Stimulated activated CD8-positive, alpha-beta memory T cell treated with anti-CD3 and anti-CD28 coated beads, Interleukin-15, amount 100 ng/mL, for 24 hours (primary cell): ENCODE results near the gene PARD3B.

Experiments used
- DNase-seq: peaks from one replicate; pipeline ENCODE4 v3.0.0-alpha.2; 2020; ENCODE audit warnings: low read depth

Gene PARD3B

DNA sequence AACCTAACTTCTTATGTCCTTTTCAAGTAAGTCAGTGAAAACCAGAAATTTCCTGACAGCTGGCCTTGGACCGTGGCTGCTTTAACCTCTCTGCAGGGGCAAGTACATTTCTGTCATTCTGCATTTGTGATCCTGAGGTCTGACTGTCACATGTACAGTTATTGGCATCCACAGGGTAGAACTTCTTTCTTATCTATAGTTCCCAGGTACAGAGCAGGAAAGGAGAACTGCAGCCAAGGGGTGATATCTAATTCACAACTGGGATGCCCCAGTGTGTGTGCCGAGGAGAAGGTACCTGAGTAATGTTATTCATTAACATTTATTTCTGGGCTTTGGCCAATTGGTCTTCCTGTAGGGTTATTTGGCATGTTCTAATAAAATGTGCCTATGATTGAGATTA is 468.9 kb downstream of the PARD3B start:
- DNase-seq, result no peak

GRCh38 chr2:205017381-205017780 is 472.1 kb downstream of the PARD3B start:
- DNase-seq, result no peak

DNA sequence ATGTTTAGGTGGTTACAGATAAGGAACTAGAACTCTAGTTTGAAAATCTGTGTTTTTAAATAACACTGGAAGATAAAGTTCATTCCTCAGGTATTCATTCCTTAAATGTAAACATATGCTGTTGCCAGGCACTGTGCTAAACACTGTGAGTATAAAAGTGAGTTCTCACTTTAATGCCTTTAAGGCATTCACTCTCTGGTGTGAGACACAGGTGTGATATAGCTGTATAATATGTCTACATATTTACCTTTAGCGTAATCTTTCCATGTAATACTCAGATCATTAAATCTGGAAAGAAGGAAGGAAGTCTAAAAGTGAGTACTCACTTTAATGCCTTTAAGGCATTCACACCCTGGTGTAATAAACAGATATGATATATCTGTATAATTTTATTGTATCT is 472.6 kb downstream of the PARD3B start:
- no peak for DNase-seq

- DNase-seq, result no peak
These were observed 475.4 kb downstream of the PARD3B start for GRCh38 chr2:205020673-205021072.

GRCh38 chr2:205022841-205023240 is 477.6 kb downstream of the PARD3B start:
- DNase-seq, result no peak

DNA sequence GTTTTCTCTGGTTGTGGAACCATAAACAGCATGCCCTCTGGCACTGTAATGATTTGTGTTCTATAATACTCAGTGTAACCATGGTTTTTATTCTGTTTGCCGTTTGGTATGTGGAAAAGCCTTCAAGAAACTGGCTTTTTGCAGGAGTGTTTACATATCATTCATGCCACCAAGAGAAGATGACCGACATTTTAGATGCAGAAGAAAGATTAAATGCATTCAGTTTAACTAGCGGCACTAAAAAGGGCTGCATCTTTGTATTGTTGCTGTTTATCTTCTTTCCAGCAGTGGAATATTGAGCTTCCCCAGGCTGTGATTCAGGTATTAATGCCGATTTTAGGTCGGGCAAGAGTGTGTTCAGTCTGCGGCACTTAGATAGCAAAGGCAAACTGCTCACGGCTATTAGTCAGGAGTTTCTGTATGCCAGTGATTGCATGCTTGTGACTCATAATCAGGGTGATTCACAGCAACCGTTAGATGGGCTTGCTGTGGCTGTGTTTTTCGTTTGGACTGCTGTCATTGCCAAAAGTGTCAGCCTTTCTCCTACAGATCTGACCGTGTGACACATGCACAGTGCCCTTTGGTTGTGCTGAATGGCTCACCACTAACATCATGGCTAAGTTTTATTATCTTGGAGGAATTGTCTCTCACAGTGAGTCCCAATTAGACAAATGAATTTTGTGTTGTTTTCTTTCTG is 479.7 kb downstream of the PARD3B start:
- DNase-seq, result no peak

GRCh38 chr2:205025580-205026240 is 480.4 kb downstream of the PARD3B start:
- no peak for DNase-seq

- DNase-seq, result no peak
These were observed 485.4 kb downstream of the PARD3B start for GRCh38 chr2:205030695-205031094.

DNA sequence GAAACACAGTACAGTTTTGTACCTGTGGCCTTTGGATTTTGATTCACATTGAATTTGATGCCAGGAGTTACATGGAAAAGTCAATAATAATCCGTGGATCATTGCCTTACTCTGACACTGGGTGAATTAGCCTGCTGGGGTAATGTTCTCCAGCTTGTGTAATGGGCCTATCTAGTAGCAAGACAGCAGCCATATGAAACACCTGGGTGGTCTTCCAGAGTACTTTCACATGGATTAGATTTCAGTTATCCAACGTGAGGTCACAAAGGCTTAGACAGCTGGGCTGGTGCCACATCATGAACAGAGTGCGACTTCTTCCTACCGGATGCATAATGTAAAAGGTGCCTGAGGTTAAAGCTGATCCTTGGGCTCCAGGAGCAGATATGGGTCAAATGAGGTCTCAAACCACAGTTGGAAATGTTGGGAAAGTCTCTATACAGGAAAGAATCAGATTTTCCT is 486.8 kb downstream of the PARD3B start:
- no peak for DNase-seq

DNA sequence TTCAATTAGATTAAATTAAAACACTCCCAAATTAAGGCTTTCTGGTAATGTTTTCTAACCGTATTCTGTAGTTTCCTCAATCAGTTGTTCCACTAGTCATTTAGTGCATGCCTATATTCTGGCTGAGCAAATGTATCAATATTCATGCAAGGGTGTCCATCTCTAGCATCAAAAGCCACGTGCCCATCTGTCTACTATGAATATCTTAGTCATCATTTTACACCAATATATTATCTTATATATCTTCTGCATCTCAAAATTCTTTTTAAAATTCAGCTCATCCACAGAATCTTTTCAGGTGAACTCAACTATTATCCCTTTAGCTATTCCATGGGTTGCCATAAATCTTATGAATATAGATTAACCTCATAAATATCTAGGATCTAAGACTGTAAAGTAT is 488.2 kb downstream of the PARD3B start:
- DNase-seq, result no peak

- DNase-seq, result no peak
These were observed 488.8 kb downstream of the PARD3B start for GRCh38 chr2:205034034-205034433.

- DNase-seq, result no peak
These were observed 495.0 kb downstream of the PARD3B start for GRCh38 chr2:205040323-205040722.

DNA sequence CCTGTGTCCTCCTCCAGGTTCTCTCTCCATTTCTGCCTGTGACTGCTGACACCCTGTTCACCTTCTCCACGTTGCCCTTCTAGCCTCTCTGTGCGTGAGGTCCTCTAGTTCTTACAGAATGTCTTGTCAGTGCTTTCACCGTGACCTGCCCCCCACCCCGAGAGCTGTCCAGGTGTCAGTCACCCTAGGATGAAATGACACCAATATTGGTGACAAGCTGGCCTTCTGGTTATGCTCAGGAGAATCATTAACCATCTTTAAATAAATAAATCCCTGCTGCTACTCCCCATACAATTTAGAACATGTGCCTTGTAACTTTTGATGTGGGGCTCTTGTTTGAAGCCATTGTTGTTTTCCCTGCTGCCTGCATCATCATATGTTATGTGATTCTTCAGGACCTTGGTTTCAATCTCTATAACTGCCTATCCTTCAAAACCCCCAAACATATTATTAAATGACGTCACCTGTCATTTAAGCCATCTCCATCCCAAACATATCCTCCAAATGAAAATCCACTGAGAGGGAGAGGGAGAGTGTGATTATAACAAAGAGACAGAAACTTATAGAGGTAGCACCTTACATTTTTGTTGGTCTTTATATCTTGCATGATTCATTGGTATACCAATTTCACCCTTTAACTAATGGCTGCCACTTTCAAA is 496.3 kb downstream of the PARD3B start:
- no peak for DNase-seq

GRCh38 chr2:205043285-205043684 is 498.0 kb downstream of the PARD3B start:
- no peak for DNase-seq

GRCh38 chr2:205045706-205046105 is 500.4 kb downstream of the PARD3B start:
- no peak for DNase-seq

- DNase-seq, result no peak
These were observed 502.1 kb downstream of the PARD3B start for GRCh38 chr2:205047273-205047839.

DNA sequence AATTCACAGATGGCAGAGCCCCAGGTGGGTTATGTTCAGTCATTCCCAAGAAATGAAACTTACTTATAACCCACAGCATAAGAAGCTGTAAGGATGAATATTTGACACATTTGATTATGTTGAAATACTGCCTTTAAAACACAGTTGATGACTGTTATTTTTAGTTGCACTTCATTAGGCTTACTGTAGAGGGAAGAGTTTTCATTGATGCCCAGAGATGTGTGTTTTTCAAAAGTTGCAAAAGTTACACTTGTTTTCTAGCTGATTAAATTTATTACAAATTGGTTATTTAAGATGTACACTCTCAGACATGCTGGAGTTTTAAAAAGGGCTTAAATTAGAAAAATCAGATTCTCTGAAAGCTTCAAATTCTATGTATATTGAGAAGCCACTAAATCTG is 506.1 kb downstream of the PARD3B start:
- no peak for DNase-seq

DNA sequence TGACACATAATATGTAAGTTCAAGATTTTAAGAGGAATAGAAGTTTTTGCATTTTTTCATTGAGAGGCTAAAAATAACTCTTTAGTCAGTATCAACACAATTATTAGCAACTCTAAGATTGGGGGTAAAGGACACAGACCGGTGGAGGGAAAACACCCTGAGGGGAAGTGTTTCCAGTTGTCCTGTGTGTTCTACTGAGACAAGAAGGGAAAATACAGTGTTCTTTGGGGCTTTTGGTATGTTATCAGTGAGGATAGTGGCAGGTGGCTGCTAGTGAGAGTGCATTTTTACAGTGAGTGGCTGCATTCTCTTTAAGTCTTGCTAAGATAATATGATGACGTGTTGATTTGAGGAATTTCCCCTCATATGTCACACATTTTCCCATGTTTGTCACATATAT is 507.5 kb downstream of the PARD3B start:
- DNase-seq, result no peak

- DNase-seq, result no peak
These were observed 508.6 kb downstream of the PARD3B start for GRCh38 chr2:205053827-205054410.

- DNase-seq, result no peak
These were observed 509.5 kb downstream of the PARD3B start for GRCh38 chr2:205054789-205055188.

DNA sequence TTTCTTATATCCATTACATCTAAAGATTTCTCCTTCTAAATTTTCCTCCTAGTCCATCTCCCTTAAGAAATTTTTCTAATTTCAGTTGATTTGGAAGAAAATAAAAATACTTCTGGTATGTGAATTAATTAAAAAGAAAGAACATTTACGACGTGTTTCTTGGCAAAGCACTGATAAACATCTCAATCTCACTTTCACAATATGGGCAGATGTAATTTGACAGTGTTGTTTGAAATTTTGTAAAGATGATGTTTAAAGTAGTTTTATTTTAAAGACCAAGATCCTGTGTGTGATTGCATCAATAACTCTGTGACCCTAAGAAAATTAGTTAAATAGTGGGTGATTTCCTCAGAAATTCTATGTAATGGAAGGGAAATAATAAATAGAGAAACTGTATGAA is 510.0 kb downstream of the PARD3B start:
- no peak for DNase-seq

- no peak for DNase-seq
These were observed 510.9 kb downstream of the PARD3B start for GRCh38 chr2:205056151-205056561.

GRCh38 chr2:205058409-205058808 is 513.1 kb downstream of the PARD3B start:
- no peak for DNase-seq
